HG03108 (cell line): ENCODE measurements around the gene PREX1.
"Not testable (repeated sequence)": the region's sequence is repeated elsewhere in the genome, so short reads cannot be mapped to it uniquely, and the experiment has no call there.

Experiments used
- ATAC-seq: cut with Tn5 transposase; IDR thresholded peaks from one replicate; pipeline ENCODE4 v1.9.1; 2021; ENCODE audit warnings: moderate library complexity; ENCODE audit not compliant: unreplicated experiment

Gene PREX1

DNA sequence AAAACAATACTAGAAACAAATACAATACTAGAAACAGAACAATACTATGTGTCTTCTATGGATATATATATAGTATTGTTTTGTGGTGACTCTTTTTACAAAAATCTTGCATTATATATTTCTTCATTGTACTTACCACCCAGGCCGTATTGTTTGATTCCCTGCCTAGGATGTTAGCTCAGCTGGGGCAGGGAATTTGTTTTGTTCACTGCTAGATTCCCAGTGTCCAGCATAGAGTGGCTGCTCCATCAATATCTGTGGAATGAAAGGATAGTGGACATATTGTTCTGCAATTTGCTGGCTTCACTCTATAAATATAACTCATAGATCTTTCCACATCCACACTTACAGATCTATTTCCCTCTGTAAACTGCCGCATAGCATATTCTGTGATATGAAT lies 21.5 kb upstream of the PREX1 start:
- ATAC-seq = no peak

- no peak for ATAC-seq
Measured at GRCh38 chr20:48847498-48848205, 19.9 kb upstream of the PREX1 start.

DNA sequence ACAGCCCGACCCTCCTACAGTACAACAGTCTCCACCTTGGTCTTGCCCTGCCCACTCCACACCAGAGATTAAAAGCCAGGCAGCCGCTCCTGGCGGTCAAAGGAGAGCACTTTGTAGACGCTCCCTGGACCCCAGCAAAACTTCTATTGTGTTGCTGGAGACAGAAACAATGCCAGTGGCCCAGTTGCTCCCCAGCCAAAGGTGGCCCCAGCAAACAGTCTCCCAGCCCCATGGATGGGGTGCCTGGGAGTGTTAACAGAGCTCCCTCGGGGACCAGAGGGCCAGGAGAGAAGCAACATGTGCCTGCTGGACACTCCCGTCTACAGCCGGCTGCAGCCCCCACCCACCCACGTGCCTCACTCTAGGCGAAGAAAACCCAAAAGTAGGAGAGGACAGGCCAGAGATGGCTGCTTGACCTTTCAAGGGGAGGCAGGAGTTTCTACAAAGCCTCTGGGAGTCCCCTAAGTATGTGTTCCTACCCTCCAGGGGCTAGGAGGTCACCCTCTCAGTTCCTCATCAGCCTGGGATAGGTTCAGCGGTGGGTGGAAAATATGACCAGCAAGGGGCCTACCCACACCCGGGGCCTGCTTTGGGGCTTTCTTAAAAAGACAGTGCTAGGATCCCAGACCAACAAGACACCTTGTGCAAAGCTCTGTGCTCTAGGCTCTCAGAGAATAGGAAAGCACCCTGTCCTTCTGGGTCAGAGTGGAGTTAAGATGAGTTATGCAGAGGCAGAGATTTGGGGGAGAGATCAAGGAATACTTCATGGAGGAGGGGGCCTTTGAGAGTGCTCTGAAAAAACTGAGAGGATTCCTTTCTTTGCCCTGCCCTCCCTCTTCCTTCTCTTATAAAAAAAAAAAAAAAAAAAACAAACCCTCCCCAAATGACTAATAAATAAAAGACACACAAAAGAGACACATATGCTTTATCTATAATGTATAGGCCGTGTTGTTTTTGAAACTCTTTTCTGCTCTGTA lies 19.0 kb upstream of the PREX1 start:
- peak; percentile 90 for ATAC-seq

DNA sequence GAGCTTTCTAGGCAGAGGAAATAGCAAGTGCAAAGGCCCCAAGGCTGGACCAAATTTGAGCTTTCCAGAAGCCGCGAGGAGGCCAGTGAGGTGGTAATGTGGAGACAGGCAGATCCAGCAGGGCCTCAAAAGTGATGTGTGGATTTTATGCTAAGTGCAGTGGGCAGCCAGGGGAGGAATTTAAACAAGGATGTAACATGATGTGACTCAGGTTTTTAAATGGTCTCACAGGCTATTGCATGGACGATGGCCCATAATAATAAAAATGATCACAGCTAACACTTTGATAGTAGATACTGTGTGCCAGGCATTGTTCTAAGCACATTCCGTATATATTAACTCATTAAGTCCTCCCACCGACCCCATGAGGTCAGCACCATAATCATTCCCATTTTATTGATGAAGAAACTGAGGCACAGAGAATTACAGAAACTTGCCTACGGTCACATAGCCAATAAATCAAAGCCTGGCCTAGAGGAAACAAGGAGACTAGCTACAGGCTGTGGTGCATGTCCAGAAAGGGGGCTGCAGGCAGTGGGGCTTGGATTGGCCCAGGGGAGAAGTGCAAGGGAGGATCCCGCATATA lies 18.0 kb upstream of the PREX1 start:
- no peak for ATAC-seq

- ATAC-seq = no peak
Measured at GRCh38 chr20:48844996-48845395, 17.2 kb upstream of the PREX1 start.

DNA sequence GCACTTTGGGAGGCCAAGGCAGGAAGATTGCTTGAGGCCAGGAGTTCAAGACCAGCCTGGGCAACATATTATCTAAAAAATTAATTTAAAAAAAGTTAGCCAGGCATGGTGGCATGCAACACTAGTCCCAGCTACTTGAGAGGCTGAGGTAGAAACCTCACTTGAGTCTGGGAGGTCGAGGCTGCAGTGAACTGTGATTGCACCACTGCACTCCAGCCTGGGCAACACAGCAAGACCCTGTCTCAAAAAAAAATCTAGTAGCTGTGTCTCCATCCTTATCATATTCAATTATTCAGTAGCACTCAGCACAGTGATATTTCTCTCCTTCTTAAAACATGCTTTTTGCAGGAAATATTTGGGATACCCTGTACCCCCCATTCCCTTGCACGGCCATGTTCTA lies 16.1 kb upstream of the PREX1 start:
- not testable (repeated sequence) for ATAC-seq

DNA sequence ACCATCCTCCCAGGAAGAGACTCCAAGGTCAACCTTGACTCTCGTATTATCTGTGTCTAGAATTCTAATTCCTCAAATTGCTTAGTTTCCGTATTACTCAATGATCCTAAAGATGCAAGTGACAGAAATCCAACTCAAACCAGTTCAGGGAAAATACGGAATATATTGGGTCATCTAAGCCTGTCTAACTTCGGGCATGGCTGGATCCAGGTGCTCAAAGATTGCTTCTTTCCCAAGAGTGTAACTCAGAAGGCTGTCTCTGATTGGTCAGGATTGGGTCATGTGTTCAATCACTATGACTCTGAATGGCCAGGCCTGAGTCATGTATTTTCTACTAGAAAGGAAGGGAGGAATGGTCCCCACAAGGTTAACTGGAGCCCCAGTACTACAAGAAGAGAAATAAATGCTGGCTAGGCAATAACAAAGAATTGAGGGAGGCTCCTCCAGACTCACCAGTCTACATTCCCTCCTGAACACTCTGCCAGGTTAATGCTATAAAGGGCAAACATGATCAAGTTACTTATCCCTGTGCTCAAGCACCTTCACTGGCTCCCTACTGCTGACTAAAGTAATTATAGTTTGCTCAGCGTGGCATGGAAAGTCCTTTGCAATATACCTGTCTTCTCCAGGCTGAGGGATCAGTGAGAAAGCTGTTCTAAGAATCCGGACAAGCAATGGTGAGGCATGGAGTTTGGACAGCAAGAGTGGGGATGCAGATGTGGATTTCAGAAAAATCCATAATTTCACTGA lies 15.4 kb upstream of the PREX1 start:
- no peak for ATAC-seq

DNA sequence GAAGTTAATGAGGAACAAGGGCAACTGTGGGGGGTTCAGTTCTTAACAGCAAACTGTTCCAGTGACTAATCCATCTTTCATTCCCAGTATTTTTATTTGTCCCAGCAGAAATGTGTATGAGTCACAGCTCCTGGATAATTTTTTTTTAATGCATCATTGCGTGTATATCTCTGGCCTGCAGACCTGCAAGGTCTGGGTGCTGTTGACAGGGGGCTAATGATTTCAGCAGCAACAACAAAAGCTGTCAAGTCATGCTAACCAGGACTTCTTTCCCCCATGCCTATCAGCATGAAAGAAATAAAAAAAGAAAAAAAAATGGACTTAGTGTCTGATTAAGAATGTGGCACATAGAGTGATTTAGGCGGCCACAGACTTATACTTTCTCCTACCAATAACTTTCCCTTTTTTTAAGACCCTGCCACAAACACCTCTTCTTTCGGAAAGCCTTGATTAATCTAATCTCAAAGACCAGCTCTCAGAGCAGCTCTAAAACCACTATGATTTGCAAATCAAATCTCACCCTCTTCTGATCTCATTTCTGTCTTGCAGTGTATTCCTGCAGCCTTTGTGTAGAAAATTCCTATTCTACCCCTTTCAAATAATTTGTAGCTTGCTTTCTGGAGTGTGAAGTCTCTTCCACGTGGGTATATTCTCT lies 14.2 kb upstream of the PREX1 start:
- ATAC-seq = no peak

DNA sequence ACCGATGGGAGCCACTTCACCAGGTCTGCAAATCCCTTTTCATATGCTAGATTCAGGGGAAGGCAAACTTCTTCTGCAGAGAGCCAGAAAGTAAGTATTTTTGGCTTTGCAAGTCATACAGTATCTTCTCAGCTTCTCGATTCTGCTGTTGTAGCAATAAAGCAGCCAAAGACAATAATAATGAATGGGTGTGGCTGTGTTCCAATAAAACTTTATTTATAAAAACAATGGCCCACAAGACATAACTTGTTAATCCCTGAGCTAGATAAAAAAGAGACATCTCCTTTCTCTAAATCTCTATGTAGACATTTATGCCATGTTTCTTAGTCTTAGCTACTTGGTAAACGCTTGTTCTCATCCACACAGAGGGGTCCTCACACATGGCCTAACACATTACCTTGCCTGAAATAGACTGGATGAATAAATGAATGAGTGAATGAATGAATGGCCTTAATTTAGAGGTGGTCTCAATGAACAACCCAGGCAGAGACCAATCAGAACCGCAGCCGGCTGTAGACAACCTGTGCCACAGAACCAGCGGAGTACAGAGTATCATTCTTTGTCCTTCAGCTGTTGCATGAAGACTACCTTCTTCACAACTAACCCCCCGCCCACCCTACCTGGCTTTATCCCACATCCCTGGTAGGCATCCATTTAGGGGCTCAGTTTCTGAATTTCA lies 13.5 kb upstream of the PREX1 start:
- ATAC-seq = no peak

GRCh38 chr20:48839154-48839917 lies 11.5 kb upstream of the PREX1 start:
- no peak for ATAC-seq

DNA sequence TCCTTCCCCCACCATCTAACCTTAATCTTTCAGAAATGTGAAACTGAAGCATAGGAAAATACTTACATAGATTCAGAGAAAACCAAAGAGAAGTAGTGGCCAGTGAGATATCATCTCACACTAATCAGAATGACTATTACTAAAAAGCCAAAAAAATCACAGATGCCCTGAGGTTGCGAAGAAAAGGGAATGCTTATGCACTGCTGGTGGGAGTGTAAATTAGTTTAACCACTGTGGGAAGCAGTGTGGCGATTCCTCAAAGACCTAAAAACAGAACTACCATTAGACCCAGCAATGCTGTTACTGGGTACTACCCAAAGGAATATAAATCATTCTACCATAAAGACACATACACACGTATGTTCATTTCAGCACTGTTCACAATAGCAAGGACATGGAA lies 9.2 kb upstream of the PREX1 start:
- no peak for ATAC-seq

GRCh38 chr20:48835390-48835789 lies 7.6 kb upstream of the PREX1 start:
- ATAC-seq = no peak

- no peak for ATAC-seq
Measured at GRCh38 chr20:48834278-48834677, 6.5 kb upstream of the PREX1 start.

DNA sequence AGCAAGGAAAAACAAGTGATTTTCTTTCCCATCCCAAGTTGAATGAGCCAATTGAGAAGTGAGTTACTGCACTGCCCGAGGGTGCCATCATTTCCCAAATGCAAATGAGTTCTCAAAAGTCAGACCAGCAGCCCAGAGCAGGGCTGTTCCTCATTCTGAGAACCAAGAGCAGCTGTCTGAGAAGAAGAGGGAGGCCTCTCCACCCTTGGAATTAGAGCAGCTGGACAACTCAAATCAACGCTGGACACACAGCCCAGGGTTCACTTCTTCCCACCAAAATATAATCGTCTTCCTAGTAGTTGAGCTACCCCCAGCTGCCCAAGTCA lies 4.6 kb upstream of the PREX1 start:
- no peak for ATAC-seq

DNA sequence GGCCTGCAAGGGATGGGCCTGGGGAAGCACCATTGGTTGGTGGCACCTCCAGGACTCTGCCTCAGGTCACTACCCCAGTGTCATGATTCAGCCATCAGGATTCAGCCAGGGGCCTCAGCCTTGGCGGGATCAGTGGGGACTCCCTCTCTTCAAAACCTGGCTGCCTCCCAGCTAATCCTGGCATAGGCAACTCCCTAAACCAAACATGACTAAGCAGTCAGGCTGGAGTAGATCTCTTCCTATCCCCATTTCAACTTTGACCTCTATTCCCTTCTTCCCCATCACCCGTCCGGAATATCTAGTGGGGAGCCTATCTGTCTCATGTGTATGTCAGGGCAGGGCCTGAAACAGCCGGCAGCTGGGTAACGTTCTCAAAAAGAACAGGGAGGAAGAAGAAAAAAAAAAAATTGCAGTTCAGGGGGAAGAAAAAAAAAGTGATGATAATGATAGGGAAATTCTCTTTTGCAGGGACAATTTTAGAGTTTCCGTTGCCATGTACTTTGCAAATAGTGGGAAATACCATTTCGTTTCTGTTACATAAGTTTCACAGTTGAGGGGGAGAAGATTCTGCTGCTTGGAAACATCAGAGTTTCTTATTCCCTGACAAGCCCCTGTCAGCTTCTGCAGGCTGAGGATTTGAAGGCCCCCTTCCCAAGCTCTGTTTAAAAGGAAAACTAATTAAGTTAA lies 4.1 kb upstream of the PREX1 start:
- no peak for ATAC-seq

GRCh38 chr20:48830826-48831318 lies 3.1 kb upstream of the PREX1 start:
- no peak for ATAC-seq

DNA sequence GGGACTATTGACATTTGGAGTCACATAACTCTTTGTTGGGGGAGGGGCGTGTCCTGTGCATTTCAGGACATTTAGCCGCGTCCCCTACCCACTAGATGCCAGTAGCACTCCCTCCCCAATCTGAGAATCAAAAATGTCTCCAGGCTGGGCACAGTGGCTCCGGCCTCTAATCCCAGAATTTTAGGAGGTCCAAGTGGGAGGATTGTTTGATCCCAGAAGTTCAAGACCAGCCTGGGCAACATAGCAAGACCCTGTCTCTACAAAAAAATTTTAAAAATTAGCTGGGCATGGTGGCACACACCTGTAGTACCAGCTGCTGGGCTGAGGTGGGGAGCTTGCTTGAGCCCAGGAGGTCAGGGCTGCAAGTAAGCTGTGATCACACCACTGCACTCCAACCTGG lies 2.1 kb upstream of the PREX1 start:
- ATAC-seq = no peak

DNA sequence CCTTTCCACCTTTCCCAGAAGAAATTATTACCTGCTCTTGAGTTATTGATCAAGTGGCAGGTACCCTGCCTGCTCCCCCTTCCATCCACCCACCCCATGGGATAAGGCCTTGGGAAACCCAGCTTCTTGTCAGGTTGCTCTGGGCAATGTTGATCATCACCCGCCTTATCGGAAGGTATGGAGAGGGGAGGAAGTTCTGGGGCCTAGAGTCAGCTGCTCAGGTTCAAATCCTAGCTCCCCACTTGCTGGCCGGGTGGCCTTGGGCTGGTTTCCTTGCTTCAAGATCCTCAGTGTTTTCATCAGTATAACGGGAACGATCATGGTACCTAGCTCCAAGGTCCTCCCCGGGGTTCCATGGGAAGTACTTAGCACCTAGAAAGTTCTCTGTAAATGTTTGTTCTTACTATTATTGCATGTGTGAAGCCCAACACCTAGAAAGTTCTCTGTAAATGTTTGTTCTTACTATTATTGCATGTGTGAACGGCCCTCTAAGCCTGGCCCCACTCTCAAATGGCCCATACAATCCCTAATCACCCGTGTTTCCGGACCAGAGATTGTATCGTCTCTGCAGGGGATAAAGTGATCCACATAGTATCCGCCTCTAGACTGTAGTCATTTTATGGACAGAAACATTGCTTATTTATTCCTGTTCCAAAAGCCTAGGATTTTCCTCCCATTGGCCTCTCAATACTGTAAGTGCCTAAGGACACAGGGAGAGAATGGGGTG lies 1.1 kb upstream of the PREX1 start:
- ATAC-seq = no peak
